Choroid plexus epithelial cell (primary cell): ENCODE data around the gene PRKN.

Experiments used
- DNase-seq: peaks from one replicate; pipeline ENCODE4 v3.0.0-alpha.2; 2010; ENCODE audit warnings: low read depth
- H3K4me3 ChIP-seq: 2 replicates; pipeline ENCODE4 v1.5.1; 2011; ENCODE audit warnings: low read depth, mild to moderate bottlenecking, control low read depth, low read length, moderate library complexity
- CTCF ChIP-seq: conservative IDR thresholded peaks from 2 replicates; pipeline ENCODE4 v1.5.1; 2011; ENCODE audit warnings: low read depth, mild to moderate bottlenecking, control low read depth, inconsistent platforms, low read length, moderate library complexity

PRKN gene

GRCh38 chr6:162640756-162641155 is 86.8 kb downstream of the PRKN start:
- DNase-seq, result no peak
- no peak overlapping the region for H3K4me3 ChIP-seq
- TF ChIP-seq CTCF, result no peak

GRCh38 chr6:162639951-162640350 is 87.6 kb downstream of the PRKN start:
- TF ChIP-seq CTCF, result no peak
- no peak overlapping the region for H3K4me3 ChIP-seq
- no peak for DNase-seq

- DNase-seq, result no peak
- no peak for TF ChIP-seq CTCF
- H3K4me3 ChIP-seq, result no peak overlapping the region
Measured at GRCh38 chr6:162638931-162639574, 88.5 kb downstream of the PRKN start.

- TF ChIP-seq CTCF, result no peak
Measured at GRCh38 chr6:162637317-162637716, 90.2 kb downstream of the PRKN start.

GRCh38 chr6:162636167-162636566 is 91.4 kb downstream of the PRKN start:
- H3K4me3 ChIP-seq, result no peak overlapping the region
- no peak for DNase-seq
- no peak for TF ChIP-seq CTCF

More at GRCh38 chr6:162637317-162637716, 90.2 kb downstream of the PRKN start:
- DNase-seq, result no peak
- no peak overlapping the region for H3K4me3 ChIP-seq

GRCh38 chr6:162631546-162631945 is 96.0 kb downstream of the PRKN start:
- H3K4me3 ChIP-seq, result no peak overlapping the region
- no peak for TF ChIP-seq CTCF
- DNase-seq, result no peak

- no peak for TF ChIP-seq CTCF
Measured at GRCh38 chr6:162630069-162630468, 97.5 kb downstream of the PRKN start.

More at GRCh38 chr6:162630069-162630468, 97.5 kb downstream of the PRKN start:
- DNase-seq, result no peak
- no peak overlapping the region for H3K4me3 ChIP-seq
